Right lobe of liver (tissue), 4 donors: Measurements from ENCODE around the gene PHACTR2.

ENCODE experiments used
- POLR2A ChIP-seq: fragments of 450-650 bp; IDR thresholded peaks from one replicate; pipeline ENCODE4 v1.6.1; 2017; ENCODE audit warnings: antibody characterized with exemption, mild to moderate bottlenecking
- TF ChIP-seq, protein P1 (sequence below), 4 donors: fragments of 200-600 bp in 3 of 4; fragments of 450-650 bp in 1 of 4; IDR thresholded peaks; one replicate each; pipeline versions ENCODE4 v1.5.1 to v1.8.0; 2016 to 2022; ENCODE audit warnings: antibody characterized with exemption in 4 of 4, mild to moderate bottlenecking in 2 of 4
- donor health status: DM: no; HTN: no; CAD: no.
- donor health status: DM: no; HTN: no; CAD: no.
- donor health status: DM: no; HTN: yes; CAD: no.

DNA sequence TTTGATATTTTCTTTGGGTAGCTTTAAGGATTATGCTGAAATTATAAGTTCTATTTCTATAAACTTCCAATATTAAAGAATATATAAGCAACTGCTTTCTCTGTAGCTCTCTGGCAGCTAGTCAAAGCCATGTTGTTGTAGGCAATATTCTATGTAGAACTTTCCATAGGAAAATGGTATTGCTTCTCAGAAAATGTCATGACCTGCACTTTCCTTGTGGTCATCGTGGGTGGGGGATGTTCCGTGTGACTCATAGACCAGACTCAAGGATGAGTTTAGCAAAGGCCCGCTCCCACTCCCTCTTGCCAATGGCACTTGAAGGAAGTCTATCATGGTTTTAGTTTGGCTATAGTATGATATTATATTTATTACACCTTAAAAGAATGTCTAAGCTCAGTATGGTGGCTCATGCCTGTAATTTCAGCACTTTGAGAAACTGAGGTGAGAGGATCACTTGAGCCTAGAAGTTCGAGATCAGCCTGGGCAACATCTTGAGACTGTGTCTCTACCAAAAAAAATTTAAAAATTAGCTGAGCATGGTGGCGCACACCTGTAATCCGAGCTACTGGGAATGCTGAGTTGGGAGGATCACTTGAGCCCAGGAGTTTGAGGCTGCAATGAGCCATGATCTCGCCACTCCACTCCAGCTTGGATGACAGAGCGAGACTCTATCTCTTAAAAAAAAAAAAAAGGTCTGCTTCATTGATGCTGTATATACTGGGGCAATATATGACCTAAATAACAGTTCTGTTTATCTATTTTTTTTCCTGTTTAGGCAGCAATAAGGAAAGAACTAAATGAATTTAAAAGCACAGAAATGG, 128.7 kb downstream of the PHACTR2 start:
- TF ChIP-seq, protein P1, sequence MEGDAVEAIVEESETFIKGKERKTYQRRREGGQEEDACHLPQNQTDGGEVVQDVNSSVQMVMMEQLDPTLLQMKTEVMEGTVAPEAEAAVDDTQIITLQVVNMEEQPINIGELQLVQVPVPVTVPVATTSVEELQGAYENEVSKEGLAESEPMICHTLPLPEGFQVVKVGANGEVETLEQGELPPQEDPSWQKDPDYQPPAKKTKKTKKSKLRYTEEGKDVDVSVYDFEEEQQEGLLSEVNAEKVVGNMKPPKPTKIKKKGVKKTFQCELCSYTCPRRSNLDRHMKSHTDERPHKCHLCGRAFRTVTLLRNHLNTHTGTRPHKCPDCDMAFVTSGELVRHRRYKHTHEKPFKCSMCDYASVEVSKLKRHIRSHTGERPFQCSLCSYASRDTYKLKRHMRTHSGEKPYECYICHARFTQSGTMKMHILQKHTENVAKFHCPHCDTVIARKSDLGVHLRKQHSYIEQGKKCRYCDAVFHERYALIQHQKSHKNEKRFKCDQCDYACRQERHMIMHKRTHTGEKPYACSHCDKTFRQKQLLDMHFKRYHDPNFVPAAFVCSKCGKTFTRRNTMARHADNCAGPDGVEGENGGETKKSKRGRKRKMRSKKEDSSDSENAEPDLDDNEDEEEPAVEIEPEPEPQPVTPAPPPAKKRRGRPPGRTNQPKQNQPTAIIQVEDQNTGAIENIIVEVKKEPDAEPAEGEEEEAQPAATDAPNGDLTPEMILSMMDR (IDR thresholded peaks at IDR 0.05): no peak
- TF ChIP-seq POLR2A: no peak
